Measurements from ENCODE around the gene MED10.

The MED10 gene

DNA sequence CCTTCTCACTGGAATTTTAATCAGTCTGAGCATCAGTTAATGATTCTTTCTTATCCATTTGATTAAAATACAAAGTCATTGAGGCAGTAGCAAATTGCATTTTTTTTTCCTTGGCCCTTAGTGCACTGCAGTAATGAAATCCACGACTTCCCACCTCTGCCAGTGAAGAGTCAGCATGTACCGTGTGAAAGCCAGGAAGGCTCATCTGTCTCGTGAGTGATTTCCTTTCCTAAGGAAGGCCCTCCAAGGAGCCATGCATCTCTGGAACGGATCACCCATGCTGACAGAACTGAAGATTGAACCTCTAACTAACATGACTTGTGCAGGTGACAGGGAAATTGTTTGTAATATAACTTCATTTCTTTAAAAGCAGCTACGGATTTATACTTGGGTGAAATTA is 51.6 kb downstream of the MED10 start:
- no peak overlapping the region for H3K27ac ChIP-seq
- TF ChIP-seq, protein P1, sequence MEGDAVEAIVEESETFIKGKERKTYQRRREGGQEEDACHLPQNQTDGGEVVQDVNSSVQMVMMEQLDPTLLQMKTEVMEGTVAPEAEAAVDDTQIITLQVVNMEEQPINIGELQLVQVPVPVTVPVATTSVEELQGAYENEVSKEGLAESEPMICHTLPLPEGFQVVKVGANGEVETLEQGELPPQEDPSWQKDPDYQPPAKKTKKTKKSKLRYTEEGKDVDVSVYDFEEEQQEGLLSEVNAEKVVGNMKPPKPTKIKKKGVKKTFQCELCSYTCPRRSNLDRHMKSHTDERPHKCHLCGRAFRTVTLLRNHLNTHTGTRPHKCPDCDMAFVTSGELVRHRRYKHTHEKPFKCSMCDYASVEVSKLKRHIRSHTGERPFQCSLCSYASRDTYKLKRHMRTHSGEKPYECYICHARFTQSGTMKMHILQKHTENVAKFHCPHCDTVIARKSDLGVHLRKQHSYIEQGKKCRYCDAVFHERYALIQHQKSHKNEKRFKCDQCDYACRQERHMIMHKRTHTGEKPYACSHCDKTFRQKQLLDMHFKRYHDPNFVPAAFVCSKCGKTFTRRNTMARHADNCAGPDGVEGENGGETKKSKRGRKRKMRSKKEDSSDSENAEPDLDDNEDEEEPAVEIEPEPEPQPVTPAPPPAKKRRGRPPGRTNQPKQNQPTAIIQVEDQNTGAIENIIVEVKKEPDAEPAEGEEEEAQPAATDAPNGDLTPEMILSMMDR (conservative IDR thresholded peaks at IDR 0.05) = no peak
- TF ChIP-seq ZFX (IDR thresholded peaks at IDR 0.05) = no peak

- TF ChIP-seq, protein P1 (conservative IDR thresholded peaks at IDR 0.05) = no peak
- no peak for TF ChIP-seq ZFX (IDR thresholded peaks at IDR 0.05)
- no peak overlapping the region for H3K27ac ChIP-seq
Observed at GRCh38 chr5:6322163-6322713, 56.1 kb downstream of the MED10 start.
